Measurements from ENCODE around the gene FKBP1C. TPM values are rescaled to one million over a fixed set of nuclear protein-coding genes. Genes with fewer than 3 reads are reported as not detected.

The FKBP1C gene
- total and polyA plus RNA-seq, 7 donors: 0.18 to 2.6 (median 0.56) TPM; not detected in 1

- H3K4me3 ChIP-seq: no peak overlapping the region
- no peaks in the 10 kb centered on the region for H3K9me3 ChIP-seq
- no peaks in the 10 kb centered on the region for H3K4me1 ChIP-seq
- H3K36me3 ChIP-seq (ENCODE audit: insufficient read depth in 1 of 2, low read depth in 1 of 2): no peaks in the 10 kb centered on the region
- DNase-seq (no peak), ATAC-seq (no peak)
- H3K27me3 ChIP-seq (ENCODE audit: insufficient read depth in 3 of 3, low read length in 2 of 3): no peaks in the 10 kb centered on the region
- WGBS, 3 donors: 51 to 55% (median 53%) methylated on average over 2 of the region's 2 CpGs
- H3K27ac ChIP-seq: no peak overlapping the region
- intact Hi-C loops (cut with DNase I): no loop called here
- no peak for TF ChIP-seq CTCF (IDR thresholded peaks at IDR 0.05)
Observed at GRCh38 chr6:63245420-63245819, 34.2 kb downstream of the FKBP1C start.

- H3K4me1 ChIP-seq: no peaks in the 10 kb centered on the region
- TF ChIP-seq CTCF (IDR thresholded peaks at IDR 0.05): no peak
- no peak overlapping the region for H3K4me3 ChIP-seq
- 82 to 95% (median 87%) methylated on average over 1 of the region's 1 CpG for WGBS, 3 donors
- DNase-seq: no peak
- H3K9me3 ChIP-seq: no peaks in the 10 kb centered on the region
- H3K27me3 ChIP-seq (ENCODE audit: insufficient read depth in 3 of 3, low read length in 2 of 3): no peaks in the 10 kb centered on the region
- no peak overlapping the region for H3K27ac ChIP-seq
- intact Hi-C loops (cut with DNase I): no loop called here
- ATAC-seq: no peak
- H3K36me3 ChIP-seq (ENCODE audit: insufficient read depth in 1 of 2, low read depth in 1 of 2): no peaks in the 10 kb centered on the region
Observed at GRCh38 chr6:63245909-63246308, 34.6 kb downstream of the FKBP1C start.

- intact Hi-C loops (cut with DNase I): no loop called here
- ATAC-seq (no peak), DNase-seq (no peak)
- Histone ChIP-seq H3K9me3 (no peaks in the 10 kb centered on the region), H3K4me1 (no peaks in the 10 kb centered on the region), H3K36me3 (ENCODE audit: insufficient read depth in 1 of 2, low read depth in 1 of 2) (no peaks in the 10 kb centered on the region), H3K4me3 (no peak overlapping the region), H3K27me3 (ENCODE audit: insufficient read depth in 3 of 3, low read length in 2 of 3) (no peaks in the 10 kb centered on the region), H3K27ac (no peak overlapping the region)
- no peak for TF ChIP-seq CTCF (IDR thresholded peaks at IDR 0.05)
Observed at GRCh38 chr6:63246581-63246980, 35.3 kb downstream of the FKBP1C start.

- ATAC-seq: no peak
- WGBS, 3 donors: 79 to 89% (median 84%) methylated on average over 3 of the region's 3 CpGs
- intact Hi-C loops (cut with DNase I): no loop called here
Observed at GRCh38 chr6:63249875-63250482, 38.7 kb downstream of the FKBP1C start.

More at GRCh38 chr6:63249875-63250482, 38.7 kb downstream of the FKBP1C start:
- H3K4me3 ChIP-seq: no peak overlapping the region
- no peaks in the 10 kb centered on the region for H3K27me3 ChIP-seq (ENCODE audit: insufficient read depth in 3 of 3, low read length in 2 of 3)
- no peak overlapping the region for H3K27ac ChIP-seq
- TF ChIP-seq CTCF (IDR thresholded peaks at IDR 0.05): no peak
- no peaks in the 10 kb centered on the region for H3K9me3 ChIP-seq
- no peak for DNase-seq
- H3K4me1 ChIP-seq: no peaks in the 10 kb centered on the region
- no peaks in the 10 kb centered on the region for H3K36me3 ChIP-seq (ENCODE audit: insufficient read depth in 1 of 2, low read depth in 1 of 2)
